Activated naive CD4-positive, alpha-beta T cell treated with anti-CD3 and anti-CD28 coated beads, Interleukin-2, amount 50 U/mL, for 24 hours (primary cell): ENCODE measurements around the gene RPGRIP1L.
"Not testable (repeated sequence)": the region's sequence is repeated elsewhere in the genome, so short reads cannot be mapped to it uniquely, and the experiment has no call there.

ENCODE experiments used
- H3K27ac Mint-ChIP-seq: one replicate; pipeline ENCODE4 v1.8.0; 2021; ENCODE audit warnings: mild to moderate bottlenecking, mixed read lengths
- H3K27me3 Mint-ChIP-seq: one replicate; pipeline ENCODE4 v1.8.0; 2021; ENCODE audit warnings: mixed read lengths
- H3K36me3 Mint-ChIP-seq: one replicate; pipeline ENCODE4 v1.8.0; 2021; ENCODE audit warnings: mixed read lengths
- H3K4me1 Mint-ChIP-seq: one replicate; pipeline ENCODE4 v1.8.0; 2021; ENCODE audit warnings: mixed read lengths
- H3K4me3 Mint-ChIP-seq: one replicate; pipeline ENCODE4 v1.8.0; 2021; ENCODE audit warnings: mild to moderate bottlenecking, mixed read lengths
- H3K9me3 Mint-ChIP-seq: one replicate; pipeline ENCODE4 v1.8.0; 2021; ENCODE audit warnings: mixed read lengths

Gene RPGRIP1L

GRCh38 chr16:53686710-53687109, 16.9 kb downstream of the RPGRIP1L start:
- no peaks in the 10 kb centered on the region for H3K27me3 Mint-ChIP-seq
- H3K9me3 Mint-ChIP-seq = peaks cover 12% of the 10 kb centered on the region
- H3K27ac Mint-ChIP-seq = no peak overlapping the region
- no peaks in the 10 kb centered on the region for H3K4me1 Mint-ChIP-seq
- no peak overlapping the region for H3K4me3 Mint-ChIP-seq
- H3K36me3 Mint-ChIP-seq = peaks cover 29% of the 10 kb centered on the region

DNA sequence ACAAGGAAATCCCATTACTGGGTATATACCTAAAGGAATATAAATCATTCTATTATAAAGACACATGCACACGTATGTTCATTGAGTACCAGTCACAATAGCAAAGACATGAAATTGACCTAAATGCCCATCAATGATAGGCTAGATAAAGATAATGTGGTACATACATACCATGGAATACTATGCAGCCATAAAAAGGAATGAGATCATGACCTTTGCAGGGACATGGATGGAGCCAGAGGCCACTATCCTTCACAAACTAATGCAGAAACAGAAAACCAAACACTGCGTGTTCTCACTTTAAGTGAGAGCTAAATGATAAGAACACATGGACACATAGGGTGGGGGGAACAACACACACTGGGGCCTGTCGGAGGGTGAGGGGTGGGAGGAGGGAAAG, 18.3 kb downstream of the RPGRIP1L start:
- peaks cover 12% of the 10 kb centered on the region for H3K9me3 Mint-ChIP-seq
- not testable (repeated sequence) for H3K4me1 Mint-ChIP-seq, H3K27me3 Mint-ChIP-seq, H3K27ac Mint-ChIP-seq, H3K4me3 Mint-ChIP-seq
- peaks cover 25% of the 10 kb centered on the region for H3K36me3 Mint-ChIP-seq

GRCh38 chr16:53681354-53681753, 22.3 kb downstream of the RPGRIP1L start:
- peaks cover 12% of the 10 kb centered on the region for H3K9me3 Mint-ChIP-seq
- no peak overlapping the region for H3K27ac Mint-ChIP-seq
- peaks cover 28% of the 10 kb centered on the region for H3K36me3 Mint-ChIP-seq
- no peaks in the 10 kb centered on the region for H3K4me1 Mint-ChIP-seq
- H3K4me3 Mint-ChIP-seq = no peak overlapping the region
- H3K27me3 Mint-ChIP-seq = no peaks in the 10 kb centered on the region

- Mint-ChIP-seq H3K4me3 (no peak overlapping the region), H3K27me3 (no peaks in the 10 kb centered on the region), H3K36me3 (peaks cover 25% of the 10 kb centered on the region), H3K9me3 (peaks cover 12% of the 10 kb centered on the region), H3K27ac (no peak overlapping the region), H3K4me1 (no peaks in the 10 kb centered on the region)
Measured at GRCh38 chr16:53680756-53681155, 22.9 kb downstream of the RPGRIP1L start.

DNA sequence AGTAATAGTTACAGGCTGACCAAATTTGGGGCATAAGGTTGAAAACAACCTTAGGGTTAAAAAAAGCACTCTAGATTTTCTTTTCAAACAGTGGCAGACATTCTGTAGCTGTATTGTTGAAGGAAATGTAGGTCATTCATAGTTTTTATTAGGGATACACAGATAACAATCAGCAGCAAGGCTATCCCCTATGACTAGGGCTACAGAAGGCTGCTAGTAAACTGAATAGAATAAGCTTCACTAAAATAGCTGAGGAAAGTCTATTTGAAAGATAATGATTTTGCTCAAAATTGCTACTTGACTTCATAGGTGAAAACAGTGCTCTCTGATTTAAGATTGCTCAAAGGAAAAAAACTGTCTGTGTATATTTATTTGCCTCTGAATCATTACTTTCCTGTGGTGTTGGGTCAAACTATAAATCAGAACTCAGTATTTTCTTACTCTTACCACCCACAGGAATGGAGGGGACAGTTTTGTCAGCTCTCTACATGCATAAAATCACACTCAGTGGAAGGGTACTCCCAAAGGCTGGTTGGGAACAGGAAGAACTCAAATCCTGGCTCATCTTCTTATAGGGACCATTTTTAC, 24.8 kb downstream of the RPGRIP1L start:
- peaks cover 6% of the 10 kb centered on the region for H3K9me3 Mint-ChIP-seq
- H3K4me3 Mint-ChIP-seq = no peak overlapping the region
- H3K4me1 Mint-ChIP-seq = no peaks in the 10 kb centered on the region
- H3K27ac Mint-ChIP-seq = no peak overlapping the region
- H3K36me3 Mint-ChIP-seq = peaks cover 16% of the 10 kb centered on the region
- H3K27me3 Mint-ChIP-seq = no peaks in the 10 kb centered on the region

GRCh38 chr16:53678155-53678554, 25.5 kb downstream of the RPGRIP1L start:
- Mint-ChIP-seq H3K27ac (no peak overlapping the region), H3K4me3 (no peak overlapping the region), H3K4me1 (no peaks in the 10 kb centered on the region), H3K9me3 (peaks cover under 1% of the 10 kb centered on the region), H3K36me3 (peaks cover 10% of the 10 kb centered on the region), H3K27me3 (no peaks in the 10 kb centered on the region)

GRCh38 chr16:53673189-53673588, 30.5 kb downstream of the RPGRIP1L start:
- H3K36me3 Mint-ChIP-seq = peaks cover 4% of the 10 kb centered on the region
- H3K4me3 Mint-ChIP-seq = no peak overlapping the region
- no peak overlapping the region for H3K27ac Mint-ChIP-seq
- H3K4me1 Mint-ChIP-seq = no peaks in the 10 kb centered on the region
- H3K9me3 Mint-ChIP-seq = no peaks in the 10 kb centered on the region
- H3K27me3 Mint-ChIP-seq = no peaks in the 10 kb centered on the region

- no peak overlapping the region for H3K4me3 Mint-ChIP-seq
Measured at GRCh38 chr16:53672461-53672860, 31.2 kb downstream of the RPGRIP1L start.

DNA sequence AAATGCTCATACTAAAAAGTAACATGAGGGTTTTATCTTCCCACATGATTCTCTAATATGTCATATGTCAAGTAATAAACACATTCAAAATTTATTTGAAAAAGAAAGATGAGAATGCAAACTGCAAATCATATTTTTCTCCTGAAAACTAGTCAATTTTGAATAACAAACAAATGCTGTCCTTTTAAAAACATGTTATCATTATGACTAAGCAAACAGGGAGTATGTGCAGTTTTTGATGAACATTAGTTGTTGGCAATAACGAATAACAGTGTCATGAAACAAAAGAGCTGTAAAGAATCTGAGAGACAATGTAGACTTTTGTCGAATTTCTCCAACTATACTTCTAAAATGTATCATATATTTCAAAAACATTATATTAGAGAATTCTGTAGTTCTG, 34.8 kb downstream of the RPGRIP1L start:
- Mint-ChIP-seq H3K27me3 (no peaks in the 10 kb centered on the region), H3K27ac (no peak overlapping the region), H3K36me3 (peaks cover 4% of the 10 kb centered on the region), H3K9me3 (no peaks in the 10 kb centered on the region), H3K4me1 (no peaks in the 10 kb centered on the region), H3K4me3 (no peak overlapping the region)

More at GRCh38 chr16:53672461-53672860, 31.2 kb downstream of the RPGRIP1L start:
- peaks cover 4% of the 10 kb centered on the region for H3K36me3 Mint-ChIP-seq
- no peaks in the 10 kb centered on the region for H3K4me1 Mint-ChIP-seq
- no peaks in the 10 kb centered on the region for H3K9me3 Mint-ChIP-seq
- H3K27ac Mint-ChIP-seq = no peak overlapping the region
- H3K27me3 Mint-ChIP-seq = no peaks in the 10 kb centered on the region

DNA sequence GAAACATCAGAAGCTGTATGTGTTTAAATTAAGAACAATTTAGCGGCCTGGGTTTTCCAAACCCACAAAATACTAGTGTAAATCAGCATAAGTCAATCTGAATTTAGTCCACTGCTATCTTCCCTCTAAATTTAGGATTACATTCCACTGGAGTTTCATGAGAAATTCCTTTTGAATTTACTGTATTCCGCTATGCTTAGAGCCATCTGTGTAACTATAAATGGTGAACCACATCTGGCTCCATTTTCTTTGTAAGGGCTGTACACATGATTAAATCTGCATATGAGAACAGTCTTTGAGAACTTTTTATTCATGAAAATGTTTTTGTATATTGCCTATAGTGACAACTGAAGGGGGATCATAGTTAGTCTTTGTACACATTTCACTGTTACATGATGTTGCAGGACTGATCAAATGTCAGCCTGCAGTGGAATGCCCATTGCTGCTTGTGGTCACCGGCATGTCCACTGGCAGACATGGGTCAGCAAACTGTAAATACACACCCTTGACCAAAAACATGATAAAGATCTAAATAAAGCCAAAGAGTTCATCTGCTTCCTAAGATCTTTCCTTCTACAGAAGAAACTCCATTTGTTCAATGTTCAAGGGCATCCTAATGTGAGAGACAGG, 36.8 kb downstream of the RPGRIP1L start:
- Mint-ChIP-seq H3K27me3 (no peaks in the 10 kb centered on the region), H3K36me3 (peaks cover 4% of the 10 kb centered on the region), H3K4me3 (no peak overlapping the region), H3K9me3 (no peaks in the 10 kb centered on the region), H3K27ac (no peak overlapping the region), H3K4me1 (no peaks in the 10 kb centered on the region)

- no peak overlapping the region for H3K27ac Mint-ChIP-seq
- H3K27me3 Mint-ChIP-seq = no peaks in the 10 kb centered on the region
- H3K9me3 Mint-ChIP-seq = no peaks in the 10 kb centered on the region
- H3K4me1 Mint-ChIP-seq = no peaks in the 10 kb centered on the region
- H3K36me3 Mint-ChIP-seq = peaks cover 4% of the 10 kb centered on the region
- H3K4me3 Mint-ChIP-seq = no peak overlapping the region
Measured at GRCh38 chr16:53664724-53665345, 38.8 kb downstream of the RPGRIP1L start.

- no peaks in the 10 kb centered on the region for H3K4me1 Mint-ChIP-seq
- H3K27ac Mint-ChIP-seq = no peak overlapping the region
- no peaks in the 10 kb centered on the region for H3K27me3 Mint-ChIP-seq
- no peaks in the 10 kb centered on the region for H3K9me3 Mint-ChIP-seq
- no peak overlapping the region for H3K4me3 Mint-ChIP-seq
- H3K36me3 Mint-ChIP-seq = peaks cover 5% of the 10 kb centered on the region
Measured at GRCh38 chr16:53662072-53662471, 41.6 kb downstream of the RPGRIP1L start.

DNA sequence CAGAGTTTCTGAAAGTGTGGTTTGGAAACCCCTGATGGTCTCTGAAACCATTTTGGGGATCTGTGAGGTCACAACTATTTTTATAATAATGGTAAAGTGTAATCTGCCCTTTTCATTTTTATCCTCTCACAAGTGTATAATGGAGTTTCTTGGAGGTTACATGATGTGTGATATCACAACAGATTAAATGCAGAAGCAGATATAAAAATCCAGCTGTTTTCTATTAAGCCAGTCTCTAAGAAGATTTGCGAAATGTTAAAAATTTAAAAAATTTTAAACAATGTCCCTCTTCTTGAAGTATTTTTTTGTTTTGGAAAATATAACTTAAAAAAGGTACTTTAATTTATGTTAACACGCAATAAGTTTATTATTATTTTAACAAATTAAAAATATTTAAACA, 48.7 kb downstream of the RPGRIP1L start:
- Mint-ChIP-seq H3K27ac (no peak overlapping the region), H3K4me1 (no peaks in the 10 kb centered on the region), H3K36me3 (peaks cover 18% of the 10 kb centered on the region), H3K9me3 (no peaks in the 10 kb centered on the region), H3K4me3 (no peak overlapping the region), H3K27me3 (no peaks in the 10 kb centered on the region)

DNA sequence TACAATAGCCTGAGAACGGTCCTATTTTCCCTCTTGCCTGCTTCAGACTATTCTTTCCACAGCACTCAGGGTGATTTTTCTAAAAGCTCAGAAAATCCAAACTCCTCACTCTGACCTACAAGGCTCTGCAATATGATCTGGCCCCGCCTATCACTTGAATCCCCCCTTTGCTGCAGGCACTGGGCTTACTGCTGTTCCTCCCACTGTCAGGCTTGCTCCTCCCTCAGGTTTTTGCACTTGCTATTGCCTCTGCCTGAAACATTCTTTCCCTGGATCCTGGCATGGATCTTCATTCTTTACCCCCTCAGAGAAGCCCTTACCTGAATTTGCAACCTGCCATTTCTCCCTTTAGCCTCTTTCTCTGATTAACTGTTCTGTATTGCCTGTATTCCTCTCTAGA, 52.3 kb downstream of the RPGRIP1L start:
- peaks cover 29% of the 10 kb centered on the region for H3K36me3 Mint-ChIP-seq
- no peaks in the 10 kb centered on the region for H3K4me1 Mint-ChIP-seq
- H3K27me3 Mint-ChIP-seq = no peaks in the 10 kb centered on the region
- H3K9me3 Mint-ChIP-seq = no peaks in the 10 kb centered on the region
- H3K4me3 Mint-ChIP-seq = no peak overlapping the region
- no peak overlapping the region for H3K27ac Mint-ChIP-seq

DNA sequence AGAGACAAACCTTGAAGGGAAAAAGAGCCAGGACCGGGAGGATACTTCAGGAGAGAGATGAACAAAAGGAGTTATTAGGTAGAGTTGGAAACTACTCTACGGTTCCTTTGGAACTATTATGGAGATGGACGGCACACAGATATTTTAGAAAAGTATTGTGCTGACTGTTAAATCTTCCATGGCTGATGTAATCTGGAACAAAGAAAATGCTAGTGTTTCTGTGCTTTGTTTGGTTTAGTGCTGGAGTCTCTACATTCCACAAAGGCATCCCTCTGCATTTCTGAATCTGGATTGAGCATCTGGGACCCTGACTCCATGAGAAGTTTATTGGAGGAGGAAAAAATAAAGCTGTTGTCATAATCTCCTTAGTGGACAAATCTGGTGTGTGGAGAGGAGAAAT, 57.2 kb downstream of the RPGRIP1L start:
- Mint-ChIP-seq H3K27me3 (no peaks in the 10 kb centered on the region), H3K9me3 (peaks cover 3% of the 10 kb centered on the region), H3K4me3 (no peak overlapping the region), H3K27ac (no peak overlapping the region), H3K36me3 (peaks cover 43% of the 10 kb centered on the region), H3K4me1 (no peaks in the 10 kb centered on the region)

- no peaks in the 10 kb centered on the region for H3K27me3 Mint-ChIP-seq
- no peak overlapping the region for H3K4me3 Mint-ChIP-seq
- no peak overlapping the region for H3K27ac Mint-ChIP-seq
- H3K4me1 Mint-ChIP-seq = no peaks in the 10 kb centered on the region
- peaks cover 46% of the 10 kb centered on the region for H3K36me3 Mint-ChIP-seq
- peaks cover 3% of the 10 kb centered on the region for H3K9me3 Mint-ChIP-seq
Measured at GRCh38 chr16:53643474-53643873, 60.2 kb downstream of the RPGRIP1L start.
